ENCODE results near the gene SLC22A17. TPM values are rescaled to one million over a fixed set of nuclear protein-coding genes. Genes with fewer than 3 reads are reported as not detected.

SLC22A17 gene
- total and polyA plus RNA-seq, 9 of the 15 experiments (the other 6 are each of a cell fraction or from before 2014, with no cell fraction given), result 0.07 to 0.09 TPM; not detected in 7

- Histone ChIP-seq H3K79me2 (ENCODE audit: control insufficient read depth, insufficient read depth, low read length) (no peaks in the 10 kb centered on the region), H3K36me3 (ENCODE audit: control insufficient read depth, insufficient read depth, low read length) (no peaks in the 10 kb centered on the region), H3K9me3 (replicated peaks; ENCODE audit: control insufficient read depth, insufficient read depth, low read depth, low read length) (no peaks in the 10 kb centered on the region), H3K27ac (ENCODE audit: extremely low read depth, low read depth, low read length) (no peak overlapping the region), H3K4me1 (replicated peaks in 1 of 2; ENCODE audit: control insufficient read depth in 2 of 2, insufficient read depth in 2 of 2, low read length in 2 of 2) (no peaks in the 10 kb centered on the region), H3K9me1 (ENCODE audit: control insufficient read depth, insufficient read depth, low read length) (no peaks in the 10 kb centered on the region), H3K4me3 (no peak overlapping the region), H3K4me2 (ENCODE audit: insufficient read depth, low read length) (no peak overlapping the region), H2AFZ (ENCODE audit: low read depth, low read length) (no peak overlapping the region), H3K9ac (ENCODE audit: insufficient read depth in 1 of 2, low read depth in 2 of 2, low read length in 2 of 2) (no peak overlapping the region), H3K27me3 (ENCODE audit: control insufficient read depth in 2 of 2, insufficient read depth in 2 of 2, low read length in 2 of 2) (peaks cover 10 to 52% of the 10 kb centered on the region in 2 experiments; a peak in 3 of 5 replicates), H4K20me1 (replicated peaks; ENCODE audit: control insufficient read depth, insufficient read depth, low read length) (no peaks in the 10 kb centered on the region)
- DNase-seq (ENCODE audit: extremely low read depth in 1 of 4, low spot score in 3 of 4) (no peak), ATAC-seq (no peak), FAIRE-seq (no peak)
- no TSS peak for BruUV-seq (replicated peaks)
- TF ChIP-seq ZNF445 (CRISPR knock-in tag; IDR thresholded peaks at IDR 0.05; ENCODE audit: low read depth) (no peak), NRF1 (conservative IDR thresholded peaks at IDR 0.05 in 1 of 2, IDR thresholded peaks at IDR 0.05 in 1 of 2) (peak; percentile 49 to 63; a peak in 3 of 4 replicates), CBX3 (IDR thresholded peaks at IDR 0.05; ENCODE audit: borderline replicate concordance in 1 of 2, low read length in 2 of 2) (no peak)
- ChIA-PET CTCF (ENCODE audit: low intra/inter-chr PET ratio) (no interaction called here), POLR2A (no interaction called here)
- intact Hi-C loops (cut with micrococcal nuclease) (no loop called here), in situ Hi-C loops (cut with MboI) (no loop called here)
- 26% methylated on average over 6 of the region's 10 CpGs for WGBS (ENCODE audit: insufficient coverage, low coverage, missing lambda C conversion rate)
These were observed 43.4 kb upstream of the SLC22A17 start for GRCh38 chr14:23396126-23396525.

GRCh38 chr14:23392613-23393012 is 39.9 kb upstream of the SLC22A17 start:
- CTCF ChIA-PET (ENCODE audit: low intra/inter-chr PET ratio), result interaction anchor here (0.5 kb wide), 1 partner anchor 171 kb away, joined by 3 read pairs; no protein-coding TSS in a partner anchor
- in situ Hi-C loops (cut with MboI), result no loop called here

More at GRCh38 chr14:23392613-23393012, 39.9 kb upstream of the SLC22A17 start:
- FAIRE-seq (no peak), ATAC-seq (peak; percentile 72), DNase-seq (ENCODE audit: extremely low read depth in 1 of 4, low spot score in 3 of 4) (peak; percentile 8 to 24 (median 20))
- Histone ChIP-seq H3K4me3 (no peak overlapping the region), H4K20me1 (replicated peaks; ENCODE audit: control insufficient read depth, insufficient read depth, low read length) (no peaks in the 10 kb centered on the region), H2AFZ (ENCODE audit: low read depth, low read length) (no peak overlapping the region), H3K27ac (ENCODE audit: extremely low read depth, low read depth, low read length) (no peak overlapping the region), H3K4me2 (ENCODE audit: insufficient read depth, low read length) (no peak overlapping the region), H3K36me3 (ENCODE audit: control insufficient read depth, insufficient read depth, low read length) (no peaks in the 10 kb centered on the region), H3K9me1 (ENCODE audit: control insufficient read depth, insufficient read depth, low read length) (no peaks in the 10 kb centered on the region), H3K4me1 (replicated peaks in 1 of 2; ENCODE audit: control insufficient read depth in 2 of 2, insufficient read depth in 2 of 2, low read length in 2 of 2) (no peaks in the 10 kb centered on the region; a peak in 1 of 5 replicates), H3K27me3 (ENCODE audit: control insufficient read depth in 2 of 2, insufficient read depth in 2 of 2, low read length in 2 of 2) (peaks cover 25 to 77% of the 10 kb centered on the region in 2 experiments; a peak in 3 of 5 replicates), H3K9ac (ENCODE audit: insufficient read depth in 1 of 2, low read depth in 2 of 2, low read length in 2 of 2) (no peak overlapping the region), H3K79me2 (ENCODE audit: control insufficient read depth, insufficient read depth, low read length) (no peaks in the 10 kb centered on the region), H3K9me3 (replicated peaks; ENCODE audit: control insufficient read depth, insufficient read depth, low read depth, low read length) (no peaks in the 10 kb centered on the region)
- intact Hi-C loops (cut with micrococcal nuclease), result no loop called here
- no peak for TF ChIP-seq NR3C1 (CRISPR knock-in tag; IDR thresholded peaks at IDR 0.05)
- TF ChIP-seq HCFC1 (IDR thresholded peaks at IDR 0.05; ENCODE audit: low read depth, low read length), result peak; percentile 20; the same call in 1 of the 2 replicates
- no peak for TF ChIP-seq SMARCA4 (IDR thresholded peaks at IDR 0.05)
- TF ChIP-seq CTCF (IDR thresholded peaks at IDR 0.05 in 2 of 3, conservative IDR thresholded peaks at IDR 0.05 in 1 of 3; ENCODE audit: insufficient read depth in 2 of 3, low read depth in 1 of 3, low read length in 3 of 3), result 0 out of 6 replicates have a peak, but pooled peaks of 1 of the 3 experiments have one; percentile 8
- TF ChIP-seq CBFA2T3 (IDR thresholded peaks at IDR 0.05), result peak; percentile 30; the same call in 1 of the 2 replicates
- POLR2A ChIA-PET, result interaction anchor here (0.7 kb wide), 1 partner anchor 95 kb away, joined by 3 read pairs; no protein-coding TSS in a partner anchor
- BruUV-seq (replicated peaks), result no TSS peak
- 8% methylated on average over 6 of the region's 7 CpGs for WGBS (ENCODE audit: insufficient coverage, low coverage, missing lambda C conversion rate)
